ENCODE data around the gene MPO.
A peak's percentile ranks its signal among the peaks of the same experiment; 100 is the strongest.

The MPO gene

GRCh38 chr17:58233543-58233942 is 47.2 kb downstream of the MPO start:
- DNase-seq (ENCODE audit: low spot score): no peak

- peak; percentile 42 for DNase-seq (ENCODE audit: low spot score)
Observed at GRCh38 chr17:58232707-58233156, 48.0 kb downstream of the MPO start.

- peak; percentile 64 for DNase-seq (ENCODE audit: low spot score)
Observed at GRCh38 chr17:58231641-58232040, 49.1 kb downstream of the MPO start.

- DNase-seq (ENCODE audit: low spot score): no peak
Observed at GRCh38 chr17:58229881-58230280, 50.9 kb downstream of the MPO start.

GRCh38 chr17:58229384-58229783 is 51.4 kb downstream of the MPO start:
- no peak for DNase-seq (ENCODE audit: low spot score)

- no peak for DNase-seq (ENCODE audit: low spot score)
Observed at GRCh38 chr17:58228679-58229078, 52.1 kb downstream of the MPO start.

- no peak for DNase-seq (ENCODE audit: low spot score)
Observed at GRCh38 chr17:58227733-58228132, 53.0 kb downstream of the MPO start.

- peak; percentile 55 for DNase-seq (ENCODE audit: low spot score)
Observed at GRCh38 chr17:58224315-58224714, 56.4 kb downstream of the MPO start.
